Thoracic aorta (tissue), 2 donors: ENCODE results near the gene SNX1. TPM values are rescaled to one million over a fixed set of nuclear protein-coding genes. Genes with fewer than 3 reads are reported as not detected.

ENCODE experiments used
- ATAC-seq: fragments of 150-250 bp; one replicate; pipeline ENCODE4 v1.8.0; 2017; ENCODE audit warnings: low read depth; ENCODE audit not compliant: insufficient number of reproducible peaks, low FRiP score
- DNase-seq: peaks from one replicate; pipeline ENCODE4 v3.0.0-alpha.2; 2020; ENCODE audit warnings: low spot score
- H3K27ac ChIP-seq, 2 donors: fragments of 200-600 bp; sonication (generic); 1 replicate in 1 of 2; 2 replicates in 1 of 2; pipeline ENCODE4 v1.5.1; 2016; ENCODE audit warnings: mild to moderate bottlenecking in 2 of 2, moderate library complexity in 2 of 2
- H3K27me3 ChIP-seq: fragments of 200-600 bp; sonication (generic); replicated peaks from 2 replicates; pipeline ENCODE4 v1.6.0; 2016; ENCODE audit warnings: mild to moderate bottlenecking; ENCODE audit not compliant: insufficient read depth
- H3K36me3 ChIP-seq: fragments of 200-600 bp; sonication (generic); one replicate; pipeline ENCODE4 v1.5.1; 2016
- H3K4me1 ChIP-seq, 2 donors: fragments of 200-600 bp; sonication (generic); 1 replicate in 1 of 2; 2 replicates in 1 of 2; pipeline versions ENCODE4 v1.5.1 to v1.6.0; 2016; ENCODE audit warnings: low read depth in 2 of 2, mild to moderate bottlenecking in 1 of 2; ENCODE audit not compliant: control insufficient read depth in 1 of 2
- H3K4me3 ChIP-seq: fragments of 200-600 bp; sonication (generic); 2 replicates; pipeline ENCODE4 v1.5.1; 2016; ENCODE audit warnings: mild to moderate bottlenecking
- H3K9me3 ChIP-seq: fragments of 200-600 bp; sonication (generic); 2 replicates; pipeline ENCODE4 v1.5.1; 2016
- total RNA-seq, 2 donors: library from RNA; depleted of rRNA; stranded (reverse); fragments of >200 nt; gene quantifications; one replicate each; pipeline versions ENCODE4 v1.1.0 to v1.2.3, GENCODE V29; 2016
- TF ChIP-seq, protein P1 (sequence below): fragments of 200-600 bp; sonication (generic); IDR thresholded peaks from one replicate; pipeline ENCODE4 v1.5.1; 2019; ENCODE audit warnings: antibody characterized with exemption

Gene SNX1
- total RNA-seq, 2 donors from 2014 or later, result 47.2 to 104 TPM

DNA sequence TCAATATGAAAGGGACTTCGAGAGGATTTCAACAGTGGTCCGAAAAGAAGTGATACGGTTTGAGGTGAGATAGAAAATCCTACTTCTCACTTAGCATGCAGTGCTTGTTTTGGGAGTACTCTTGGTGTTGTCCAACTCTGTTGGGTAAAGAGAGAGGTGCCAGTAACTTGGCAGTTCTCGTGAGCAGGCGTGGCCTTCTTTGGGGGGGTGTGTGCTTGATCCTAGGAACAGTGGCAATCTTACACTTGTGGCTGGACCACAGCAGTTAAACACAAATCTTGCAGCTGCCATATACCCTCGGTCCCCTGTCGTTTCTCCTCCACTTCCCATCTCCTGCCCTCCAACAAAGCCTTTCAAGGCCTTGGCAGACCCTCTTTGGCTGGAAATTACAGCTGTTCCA is 40.6 kb downstream of the SNX1 start:
- ATAC-seq, result no peak

DNA sequence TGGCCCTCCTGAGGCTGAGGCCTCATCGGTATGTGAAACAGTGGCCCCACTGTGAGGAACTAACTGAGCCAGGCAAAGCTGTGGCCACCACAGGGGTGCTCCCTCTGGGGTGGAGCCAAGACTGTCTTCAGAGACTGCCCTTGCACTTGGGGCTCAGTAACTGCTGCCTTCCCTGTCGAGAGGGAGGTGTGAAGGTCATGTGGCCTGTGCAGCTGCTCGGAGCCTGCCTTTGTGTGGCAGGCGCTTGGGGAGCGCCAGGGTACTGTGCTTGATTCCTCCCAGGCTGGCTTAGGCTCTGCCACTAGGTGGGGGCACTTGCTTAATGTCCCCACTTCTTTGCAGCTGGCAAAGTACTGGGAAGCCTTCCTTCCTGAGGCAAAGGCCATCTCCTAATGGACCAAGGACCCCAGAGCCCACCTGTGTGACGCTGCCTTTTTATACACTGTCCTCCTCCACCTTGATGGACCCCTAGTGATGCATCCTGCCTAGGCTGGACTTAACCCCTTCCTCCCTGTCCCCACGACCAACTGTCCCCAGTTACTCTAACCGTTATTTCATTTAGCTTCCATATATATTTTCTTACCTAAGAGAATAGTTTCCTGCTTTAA is 41.5 kb downstream of the SNX1 start:
- TF ChIP-seq, protein P1, sequence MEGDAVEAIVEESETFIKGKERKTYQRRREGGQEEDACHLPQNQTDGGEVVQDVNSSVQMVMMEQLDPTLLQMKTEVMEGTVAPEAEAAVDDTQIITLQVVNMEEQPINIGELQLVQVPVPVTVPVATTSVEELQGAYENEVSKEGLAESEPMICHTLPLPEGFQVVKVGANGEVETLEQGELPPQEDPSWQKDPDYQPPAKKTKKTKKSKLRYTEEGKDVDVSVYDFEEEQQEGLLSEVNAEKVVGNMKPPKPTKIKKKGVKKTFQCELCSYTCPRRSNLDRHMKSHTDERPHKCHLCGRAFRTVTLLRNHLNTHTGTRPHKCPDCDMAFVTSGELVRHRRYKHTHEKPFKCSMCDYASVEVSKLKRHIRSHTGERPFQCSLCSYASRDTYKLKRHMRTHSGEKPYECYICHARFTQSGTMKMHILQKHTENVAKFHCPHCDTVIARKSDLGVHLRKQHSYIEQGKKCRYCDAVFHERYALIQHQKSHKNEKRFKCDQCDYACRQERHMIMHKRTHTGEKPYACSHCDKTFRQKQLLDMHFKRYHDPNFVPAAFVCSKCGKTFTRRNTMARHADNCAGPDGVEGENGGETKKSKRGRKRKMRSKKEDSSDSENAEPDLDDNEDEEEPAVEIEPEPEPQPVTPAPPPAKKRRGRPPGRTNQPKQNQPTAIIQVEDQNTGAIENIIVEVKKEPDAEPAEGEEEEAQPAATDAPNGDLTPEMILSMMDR, result no peak
- Histone ChIP-seq H3K4me1 (no peaks in the 10 kb centered on the region), H3K27me3 (no peaks in the 10 kb centered on the region), H3K9me3 (no peaks in the 10 kb centered on the region), H3K27ac (no peak overlapping the region), H3K4me3 (no peak overlapping the region), H3K36me3 (peaks cover 67% of the 10 kb centered on the region)
- ATAC-seq (no peak), DNase-seq (no peak)

More for the DNA sequence above, 40.6 kb downstream of the SNX1 start:
- Histone ChIP-seq H3K27me3 (no peaks in the 10 kb centered on the region), H3K4me3 (no peak overlapping the region), H3K4me1 (no peaks in the 10 kb centered on the region), H3K36me3 (peaks cover 69% of the 10 kb centered on the region), H3K27ac (no peak overlapping the region), H3K9me3 (no peaks in the 10 kb centered on the region)
- TF ChIP-seq, protein P1, result no peak
- no peak for DNase-seq

DNA sequence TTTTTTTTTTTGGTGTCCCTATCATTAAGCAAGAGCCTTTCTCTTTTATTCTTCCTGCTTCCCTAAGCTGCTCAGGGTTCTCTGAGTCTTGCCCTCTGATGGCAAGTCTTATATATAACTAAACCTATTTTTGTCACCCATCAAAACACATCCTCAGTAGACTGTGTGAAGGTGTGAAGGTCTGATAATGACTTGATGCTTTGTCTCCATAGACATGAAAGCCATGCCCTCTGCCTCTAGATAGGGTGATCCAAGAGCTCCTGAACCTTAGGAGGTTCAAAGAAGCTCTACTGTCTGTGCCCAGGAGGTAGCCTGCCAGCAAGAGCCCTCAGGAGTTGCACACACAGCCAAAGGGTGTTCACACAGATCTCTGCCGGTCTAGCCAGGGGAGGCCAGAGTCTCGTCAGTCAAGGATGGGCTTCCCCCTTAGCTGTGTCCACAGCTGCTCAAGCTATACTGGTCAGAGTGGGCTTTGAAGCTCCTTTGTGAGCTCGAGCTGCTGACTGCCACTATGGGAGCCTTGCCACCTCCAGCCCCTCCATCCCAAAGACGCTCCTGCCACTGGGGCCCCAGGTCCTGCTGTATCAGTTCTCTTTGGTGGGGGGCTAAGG is 42.7 kb downstream of the SNX1 start:
- no peak overlapping the region for H3K4me3 ChIP-seq
- H3K9me3 ChIP-seq, result no peaks in the 10 kb centered on the region
- no peaks in the 10 kb centered on the region for H3K4me1 ChIP-seq
- TF ChIP-seq, protein P1, result no peak
- H3K36me3 ChIP-seq, result peaks cover 59% of the 10 kb centered on the region
- ATAC-seq (no peak), DNase-seq (no peak)
- no peaks in the 10 kb centered on the region for H3K27me3 ChIP-seq
- no peak overlapping the region for H3K27ac ChIP-seq

DNA sequence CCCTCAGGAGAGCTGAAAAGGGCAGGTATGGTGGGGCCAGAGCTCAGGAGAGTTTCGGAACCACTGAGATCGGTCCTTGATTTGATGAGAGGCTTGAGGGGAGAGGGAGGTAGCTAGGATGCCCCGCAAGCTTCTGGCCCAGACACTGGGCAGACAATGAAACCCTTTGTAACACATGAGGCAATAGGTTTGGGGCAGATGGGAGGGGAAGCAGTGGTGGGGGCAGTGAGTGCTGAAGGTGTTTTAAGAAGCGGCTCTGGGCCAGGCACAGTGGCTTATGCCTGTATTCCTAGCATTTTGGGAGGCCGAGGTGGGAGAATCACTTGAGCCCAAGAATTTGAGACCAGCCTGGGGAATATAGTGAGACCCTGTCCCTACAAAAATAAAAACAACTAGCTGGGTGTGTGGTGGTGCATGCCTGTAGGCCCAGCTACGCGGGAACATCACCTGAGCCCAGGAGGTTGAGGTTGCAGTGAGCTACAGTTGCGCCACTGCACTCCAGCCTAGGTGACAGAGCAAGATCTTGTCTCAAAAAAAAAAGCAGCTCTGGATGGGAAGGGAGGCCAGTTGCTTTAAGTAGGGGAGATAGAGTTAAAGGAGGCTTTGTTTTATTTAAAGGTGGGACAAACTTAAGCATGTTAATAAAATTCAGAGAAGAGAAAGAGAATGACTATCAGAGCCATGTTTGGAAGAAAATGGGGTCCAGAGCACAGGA is 46.2 kb downstream of the SNX1 start:
- Histone ChIP-seq H3K27me3 (no peaks in the 10 kb centered on the region), H3K4me1 (no peaks in the 10 kb centered on the region), H3K9me3 (no peaks in the 10 kb centered on the region), H3K36me3 (peaks cover 38% of the 10 kb centered on the region), H3K27ac (no peak overlapping the region), H3K4me3 (no peak overlapping the region)
- TF ChIP-seq, protein P1, result no peak
- DNase-seq (no peak), ATAC-seq (no peak)

DNA sequence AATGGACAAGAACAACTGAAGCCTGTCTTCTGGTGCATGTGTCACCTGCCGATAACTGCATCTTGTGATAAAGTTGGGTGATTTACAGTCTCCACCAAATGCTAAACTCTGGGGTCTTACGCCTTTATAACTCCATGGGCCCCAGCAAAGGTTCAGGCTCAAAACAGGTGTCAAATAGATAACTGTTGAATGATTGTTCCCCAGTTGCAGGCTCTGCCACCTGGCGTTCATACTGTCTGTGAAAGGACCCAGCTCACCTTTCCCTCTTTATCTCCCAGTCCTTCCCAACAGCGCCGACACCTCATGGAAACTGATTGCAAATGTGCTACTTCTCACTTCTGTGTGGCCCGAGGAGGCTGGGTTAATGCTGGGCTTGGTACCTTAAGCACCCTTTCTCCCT is 47.5 kb downstream of the SNX1 start:
- Histone ChIP-seq H3K27me3 (no peaks in the 10 kb centered on the region), H3K9me3 (no peaks in the 10 kb centered on the region), H3K36me3 (peaks cover 27% of the 10 kb centered on the region), H3K4me3 (no peak overlapping the region), H3K4me1 (no peaks in the 10 kb centered on the region), H3K27ac (no peak overlapping the region)
- DNase-seq (no peak), ATAC-seq (no peak)
- TF ChIP-seq, protein P1, result no peak
